Sigmoid colon (tissue), 4 donors: ENCODE data around the gene ZNF681.

Source experiments
- CTCF ChIP-seq, 4 experiments: fragments of 450-650 bp in 3 of 4; fragments of 200-600 bp in 1 of 4; IDR thresholded peaks; one replicate each; pipeline ENCODE4 v1.5.1; 2016 to 2019; ENCODE audit warnings: antibody characterized with exemption in 4 of 4, mild to moderate bottlenecking in 3 of 4, moderate library complexity in 2 of 4
- EP300 ChIP-seq, 4 donors: sonication (generic); formaldehyde crosslinking; IDR thresholded peaks; one replicate each; pipeline ENCODE4 v1.6.1; 2017; ENCODE audit warnings: antibody characterized with exemption in 4 of 4
- POLR2AphosphoS5 ChIP-seq, 4 donors: sonication (generic); formaldehyde crosslinking; IDR thresholded peaks; one replicate each; pipeline ENCODE4 v1.6.1; 2017; ENCODE audit warnings: antibody characterized with exemption in 4 of 4

GRCh38 chr19:23774524-23774971 is 15.9 kb upstream of the ZNF681 start:
- no peak for TF ChIP-seq CTCF (IDR thresholded peaks at IDR 0.05)
- TF ChIP-seq EP300 (IDR thresholded peaks at IDR 0.05), result no peak
- TF ChIP-seq POLR2AphosphoS5 (IDR thresholded peaks at IDR 0.05), result no peak
